ENCODE data around the gene LPP. TPM values are rescaled to one million over a fixed set of nuclear protein-coding genes. Genes with fewer than 3 reads are reported as not detected.

The LPP gene
- total and polyA plus RNA-seq, 10 of the 15 experiments (the other 5 are each of a cell fraction or from before 2014, with no cell fraction given): under 0.01 to 0.62 (median 0.03) TPM

GRCh38 chr3:188929137-188929536, 775.2 kb downstream of the LPP start (continued):
- no peak for TF ChIP-seq MLLT1 (IDR thresholded peaks at IDR 0.05)
- TF ChIP-seq CHD1 (IDR thresholded peaks at IDR 0.05; ENCODE audit: low read depth, low read length): no peak
- no peak for TF ChIP-seq REST (IDR thresholded peaks at IDR 0.05; ENCODE audit: low read depth, low read length)
- TF ChIP-seq RFX5 (IDR thresholded peaks at IDR 0.05; ENCODE audit: low read depth, low read length): no peak
- TF ChIP-seq GATAD2B (conservative IDR thresholded peaks at IDR 0.05; ENCODE audit: low read depth): no peak
- TF ChIP-seq CREB1 (IDR thresholded peaks at IDR 0.05; ENCODE audit: low read depth): no peak
- TF ChIP-seq IRF4 (IDR thresholded peaks at IDR 0.05; ENCODE audit: low read depth, low read length): no peak
- TF ChIP-seq ZNF384 (IDR thresholded peaks at IDR 0.05; ENCODE audit: borderline replicate concordance, low read depth, low read length): no peak
- no peak for TF ChIP-seq ZNF622 (IDR thresholded peaks at IDR 0.05)
- no peak for TF ChIP-seq RBBP5 (conservative IDR thresholded peaks at IDR 0.05)

GRCh38 chr3:188931036-188931435, 777.1 kb downstream of the LPP start:
- Histone ChIP-seq H3K4me2 (ENCODE audit: control insufficient read depth, insufficient read depth) (no peak overlapping the region), H2AFZ (ENCODE audit: control insufficient read depth, low read depth, low read length) (no peak overlapping the region), H3K9me3 (replicated peaks; ENCODE audit: control insufficient read depth, insufficient read depth, low read length) (no peaks in the 10 kb centered on the region), H4K20me1 (ENCODE audit: control insufficient read depth, insufficient read depth) (no peaks in the 10 kb centered on the region), H3K36me3 (ENCODE audit: control insufficient read depth in 2 of 2, insufficient read depth in 2 of 2, low read length in 1 of 2) (no peaks in the 10 kb centered on the region), H3K4me1 (ENCODE audit: control insufficient read depth, insufficient read depth, low read length) (no peaks in the 10 kb centered on the region), H3K27me3 (replicated peaks in 1 of 2; ENCODE audit: control insufficient read depth in 2 of 2, insufficient read depth in 2 of 2, low read length in 1 of 2) (no peaks in the 10 kb centered on the region; a peak in 2 of 4 replicates), H3K9ac (ENCODE audit: control insufficient read depth, insufficient read depth, low read length) (no peak overlapping the region), H3K4me3 (no peak overlapping the region), H3K27ac (ENCODE audit: control insufficient read depth, insufficient read depth) (no peak overlapping the region), H3K79me2 (ENCODE audit: control insufficient read depth, insufficient read depth, low read length) (no peaks in the 10 kb centered on the region)
- no peak for DNase-seq (ENCODE audit: low read depth, low spot score)
- RAD21 ChIA-PET (ENCODE audit: unreplicated experiment): no interaction called here
- WGBS (ENCODE audit: insufficient coverage, insufficient replicate concordance, low lambda C conversion rate, missing lambda C conversion rate): 0% methylated on average over 3 of the region's 3 CpGs
- FAIRE-seq: no peak
- intact Hi-C loops (cut with micrococcal nuclease; ENCODE audit: unreplicated experiment): no loop called here
- no TSS peak for BruUV-seq (replicated peaks)
- SMC1A ChIA-PET (ENCODE audit: uncharacterized antibody, unreplicated experiment): no interaction called here
- POLR2A ChIA-PET: no interaction called here
- in situ Hi-C loops (cut with MboI): no loop called here
- CTCF ChIA-PET: no interaction called here
- ATAC-seq: no peak
- TF ChIP-seq RAD51 (IDR thresholded peaks at IDR 0.05): no peak
- TF ChIP-seq USF2 (IDR thresholded peaks at IDR 0.05; ENCODE audit: borderline replicate concordance, low read depth, low read length): no peak
- no peak for TF ChIP-seq BMI1 (IDR thresholded peaks at IDR 0.05; ENCODE audit: borderline replicate concordance)
- TF ChIP-seq MYB (IDR thresholded peaks at IDR 0.05; ENCODE audit: borderline replicate concordance, low read depth, low read length): no peak
- no peak for TF ChIP-seq RELB (IDR thresholded peaks at IDR 0.05; ENCODE audit: low read depth)
- TF ChIP-seq IKZF1 (conservative IDR thresholded peaks at IDR 0.05): no peak
- TF ChIP-seq ZNF24 (IDR thresholded peaks at IDR 0.05): no peak

Measured in GM12878 (cell line).